ENCODE results near the gene MAN1A1. TPM values are rescaled to one million over a fixed set of nuclear protein-coding genes. Genes with fewer than 3 reads are reported as not detected.
A peak's percentile ranks its signal among the peaks of the same experiment; 100 is the strongest.

MAN1A1 gene
- total RNA-seq, 1 experiment from 2014 or later, result 13.3 TPM

GRCh38 chr6:119308991-119309657 is 40.4 kb downstream of the MAN1A1 start:
- no peaks in the 10 kb centered on the region for H3K27me3 Mint-ChIP-seq (ENCODE audit: unreplicated experiment)
- CTCF ChIA-PET, result interaction anchor here (0.5 to 1.0 kb wide), 2 partner anchors 161 to 165 kb away, joined by 5 to 6 read pairs; no protein-coding TSS in a partner anchor
- H3K4me3 Mint-ChIP-seq (ENCODE audit: low read depth, unreplicated experiment), result peak overlapping the region; percentile 36
- no peak for DNase-seq
- no TSS peak for BruUV-seq (replicated peaks)
- intact Hi-C loops (cut with micrococcal nuclease; ENCODE audit: unreplicated experiment), result loop anchor here (5.0 kb wide), 1 partner anchor 177 kb away; no protein-coding TSS in a partner anchor
- H3K27ac Mint-ChIP-seq (ENCODE audit: unreplicated experiment), result peak overlapping the region; percentile 64
- no peaks in the 10 kb centered on the region for H3K9me3 Mint-ChIP-seq (ENCODE audit: low read depth, unreplicated experiment)
- peaks cover 45% of the 10 kb centered on the region for H3K4me1 Mint-ChIP-seq (ENCODE audit: low read depth, unreplicated experiment)
- no peak for TF ChIP-seq CTCF (IDR thresholded peaks at IDR 0.05; ENCODE audit: unreplicated experiment)
- H3K36me3 Mint-ChIP-seq (ENCODE audit: insufficient read depth, unreplicated experiment), result no peaks in the 10 kb centered on the region

- H3K4me1 Mint-ChIP-seq (ENCODE audit: low read depth, unreplicated experiment), result peaks cover 43% of the 10 kb centered on the region
- no peaks in the 10 kb centered on the region for H3K27me3 Mint-ChIP-seq (ENCODE audit: unreplicated experiment)
- BruUV-seq (replicated peaks), result no TSS peak
- peak overlapping the region; percentile 38 for H3K27ac Mint-ChIP-seq (ENCODE audit: unreplicated experiment)
- CTCF ChIA-PET, result no interaction called here
- intact Hi-C loops (cut with micrococcal nuclease; ENCODE audit: unreplicated experiment), result loop anchor here (5.0 kb wide), 1 partner anchor 176 kb away; no protein-coding TSS in a partner anchor
- TF ChIP-seq CTCF (IDR thresholded peaks at IDR 0.05; ENCODE audit: unreplicated experiment), result no peak
- H3K4me3 Mint-ChIP-seq (ENCODE audit: low read depth, unreplicated experiment), result no peak overlapping the region
- no peaks in the 10 kb centered on the region for H3K36me3 Mint-ChIP-seq (ENCODE audit: insufficient read depth, unreplicated experiment)
- no peaks in the 10 kb centered on the region for H3K9me3 Mint-ChIP-seq (ENCODE audit: low read depth, unreplicated experiment)
- DNase-seq, result no peak
Measured at GRCh38 chr6:119308048-119308570, 41.5 kb downstream of the MAN1A1 start.

GRCh38 chr6:119307056-119307455 is 42.5 kb downstream of the MAN1A1 start:
- TF ChIP-seq CTCF (IDR thresholded peaks at IDR 0.05; ENCODE audit: unreplicated experiment), result no peak
- CTCF ChIA-PET, result no interaction called here
- H3K4me3 Mint-ChIP-seq (ENCODE audit: low read depth, unreplicated experiment), result no peak overlapping the region
- intact Hi-C loops (cut with micrococcal nuclease; ENCODE audit: unreplicated experiment), result loop anchor here (5.0 kb wide), 1 partner anchor 175 kb away; no protein-coding TSS in a partner anchor
- no peaks in the 10 kb centered on the region for H3K36me3 Mint-ChIP-seq (ENCODE audit: insufficient read depth, unreplicated experiment)
- H3K4me1 Mint-ChIP-seq (ENCODE audit: low read depth, unreplicated experiment), result peaks cover 36% of the 10 kb centered on the region
- no peak for DNase-seq
- H3K27ac Mint-ChIP-seq (ENCODE audit: unreplicated experiment), result no peak overlapping the region
- no peaks in the 10 kb centered on the region for H3K9me3 Mint-ChIP-seq (ENCODE audit: low read depth, unreplicated experiment)
- no TSS peak for BruUV-seq (replicated peaks)
- no peaks in the 10 kb centered on the region for H3K27me3 Mint-ChIP-seq (ENCODE audit: unreplicated experiment)

- H3K36me3 Mint-ChIP-seq (ENCODE audit: insufficient read depth, unreplicated experiment), result no peaks in the 10 kb centered on the region
- no peaks in the 10 kb centered on the region for H3K9me3 Mint-ChIP-seq (ENCODE audit: low read depth, unreplicated experiment)
- no peak for DNase-seq
- BruUV-seq (replicated peaks), result no TSS peak
- H3K27ac Mint-ChIP-seq (ENCODE audit: unreplicated experiment), result no peak overlapping the region
- CTCF ChIA-PET, result interaction anchor here (0.5 kb wide), 1 partner anchor 1662 kb away, joined by 3 read pairs; no protein-coding TSS in a partner anchor
- peaks cover 31% of the 10 kb centered on the region for H3K4me1 Mint-ChIP-seq (ENCODE audit: low read depth, unreplicated experiment)
- H3K4me3 Mint-ChIP-seq (ENCODE audit: low read depth, unreplicated experiment), result no peak overlapping the region
- H3K27me3 Mint-ChIP-seq (ENCODE audit: unreplicated experiment), result no peaks in the 10 kb centered on the region
- no peak for TF ChIP-seq CTCF (IDR thresholded peaks at IDR 0.05; ENCODE audit: unreplicated experiment)
- intact Hi-C loops (cut with micrococcal nuclease; ENCODE audit: unreplicated experiment), result loop anchor here (5.0 kb wide), 1 partner anchor 174 kb away; no protein-coding TSS in a partner anchor
Measured at GRCh38 chr6:119306396-119306968, 43.1 kb downstream of the MAN1A1 start.
